K562 (cell line): ENCODE data around the gene PALM3. TPM values are rescaled to one million over a fixed set of nuclear protein-coding genes. Genes with fewer than 3 reads are reported as not detected.
A peak's percentile ranks its signal among the peaks of the same experiment; 100 is the strongest.

Experiments used
- CREB1 ChIP-seq, 2 experiments: sonication (generic) in 1 of 2; formaldehyde crosslinking in 1 of 2; IDR thresholded peaks; 2 replicates each; pipeline versions ENCODE4 v1.6.1 to v1.8.0; 2012 to 2022; ENCODE audit warnings: inconsistent platforms in 1 of 2, mild to moderate bottlenecking in 1 of 2, missing genetic modification reagents in 1 of 2, moderate library complexity in 1 of 2
- DACH1 ChIP-seq: fragments of 450-650 bp; IDR thresholded peaks from 2 replicates; pipeline ENCODE4 v1.6.1; 2018; ENCODE audit not compliant: partially characterized antibody
- ELF2 ChIP-seq: fragments of 250-450 bp; sonication (Bioruptor Pico); IDR thresholded peaks from 2 replicates; pipeline ENCODE4 v1.5.0; 2021; ENCODE audit warnings: mild to moderate bottlenecking
- GTF2A2 ChIP-seq: IDR thresholded peaks from 2 replicates; pipeline ENCODE4 v1.6.1; 2016; ENCODE audit warnings: mild to moderate bottlenecking, missing genetic modification characterization, missing compliant biosample characterization
- PHF8 ChIP-seq: fragments of 200-600 bp; sonication (generic); IDR thresholded peaks from 2 replicates; pipeline ENCODE4 v1.6.1; 2012; ENCODE audit warnings: mixed run types, mild to moderate bottlenecking, inconsistent platforms, low read length, moderate library complexity, borderline replicate concordance
- ZNF124 ChIP-seq: sonication (generic); formaldehyde crosslinking; IDR thresholded peaks from 2 replicates; pipeline ENCODE4 v1.8.1; 2022; ENCODE audit warnings: missing genetic modification reagents
- polyA plus RNA-seq, 8 experiments: library from polyadenylated mRNA; depleted of rRNA in 4 of 8; stranded (reverse) in 5 of 8; unstranded in 3 of 8; fragments of >200 nt; fragmentation: Nextera tagmentation in 2 of 8; fragmentation: Illumina TruSeq in 1 of 8; extraction: Ambion mirVana in 2 of 8; extraction: Trizol in 1 of 8; gene quantifications; 2 replicates each; pipeline versions ENCODE4 v1.2.1 to v1.2.3, GENCODE V29; 2011 to 2014; ENCODE audit warnings: inconsistent platforms in 1 of 8, missing spikeins in 1 of 8
- total RNA-seq, 7 experiments: library from RNA; depleted of rRNA in 6 of 7; stranded (reverse); fragments of >200 nt in 6 of 7; fragmentation: Illumina TruSeq in 2 of 7; extraction: Trizol in 2 of 7; gene quantifications; 2 replicates each; pipeline versions ENCODE4 v1.2.1 to v1.2.3, GENCODE V29; 2011 to 2021; ENCODE audit warnings: low replicate concordance in 1 of 7
- TF ChIP-seq, protein P1 (sequence below): fragments of 250-450 bp; sonication (Bioruptor Pico); IDR thresholded peaks from 2 replicates; pipeline ENCODE4 v1.8.0; 2022; ENCODE audit warnings: inconsistent platforms
- TF ChIP-seq, protein P2 (sequence below): IDR thresholded peaks from 2 replicates; pipeline ENCODE4 v1.6.1; 2012; ENCODE audit warnings: low read depth, low read length, improper control_type of control experiment, borderline replicate concordance
- TF ChIP-seq, protein P3 (sequence below): fragments of 450-650 bp; formaldehyde crosslinking; IDR thresholded peaks from 2 replicates; pipeline ENCODE4 v1.4.0; 2020; ENCODE audit warnings: mild to moderate bottlenecking, moderate library complexity
- TF ChIP-seq, protein P4 (sequence below): fragments of 450-650 bp; IDR thresholded peaks from 2 replicates; pipeline ENCODE4 v1.6.1; 2018; ENCODE audit not compliant: partially characterized antibody
- TF ChIP-seq, protein P5 (sequence below): sonication (generic); formaldehyde crosslinking; IDR thresholded peaks from 2 replicates; pipeline ENCODE4 v1.8.1; 2023; ENCODE audit warnings: mild to moderate bottlenecking, missing genetic modification reagents
- TF ChIP-seq, protein P6 (sequence below): sonication (generic); formaldehyde crosslinking; IDR thresholded peaks from 2 replicates; pipeline ENCODE4 v1.8.0; 2022; ENCODE audit warnings: missing genetic modification reagents, mild to moderate bottlenecking, borderline replicate concordance

PALM3 gene
- total and polyA plus RNA-seq, 9 of the 15 experiments (the other 6 are each of a cell fraction or from before 2014, with no cell fraction given): 0.07 to 9.3 (median 3.3) TPM

DNA sequence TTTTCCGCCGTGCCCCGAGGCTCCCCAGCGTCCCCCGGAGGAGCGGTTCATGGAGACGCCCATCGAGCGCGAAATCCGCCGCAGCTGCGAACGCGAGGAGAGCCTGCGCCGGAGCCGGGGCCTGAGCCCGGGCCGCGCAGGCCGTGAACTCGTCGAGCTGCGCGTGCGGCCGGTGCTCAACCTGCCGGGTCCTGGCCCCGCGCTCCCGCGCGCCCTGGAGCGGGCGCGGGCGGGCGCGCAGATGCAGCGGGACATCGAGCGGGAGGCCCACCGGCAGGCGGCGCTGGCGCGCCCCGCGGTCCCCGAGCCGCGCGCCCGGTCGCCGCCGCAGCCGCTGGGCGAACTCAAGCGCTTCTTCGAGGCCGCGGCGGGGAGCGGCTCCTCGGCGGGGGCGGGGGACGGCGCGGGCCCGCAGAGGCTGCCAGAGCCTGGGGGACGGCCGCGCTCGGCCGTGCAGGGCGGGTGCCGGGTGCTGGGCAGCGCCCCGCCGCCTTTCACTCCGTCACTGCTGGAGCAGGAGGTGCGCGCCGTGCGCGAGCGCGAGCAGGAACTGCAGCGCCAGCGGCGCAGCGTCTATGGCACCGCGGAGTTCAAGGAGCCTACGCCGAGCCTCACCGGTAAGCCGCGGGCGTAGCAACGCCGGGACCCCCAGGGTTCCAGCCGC, 11.5 kb upstream of the PALM3 start (continued):
- TF ChIP-seq, protein P1, sequence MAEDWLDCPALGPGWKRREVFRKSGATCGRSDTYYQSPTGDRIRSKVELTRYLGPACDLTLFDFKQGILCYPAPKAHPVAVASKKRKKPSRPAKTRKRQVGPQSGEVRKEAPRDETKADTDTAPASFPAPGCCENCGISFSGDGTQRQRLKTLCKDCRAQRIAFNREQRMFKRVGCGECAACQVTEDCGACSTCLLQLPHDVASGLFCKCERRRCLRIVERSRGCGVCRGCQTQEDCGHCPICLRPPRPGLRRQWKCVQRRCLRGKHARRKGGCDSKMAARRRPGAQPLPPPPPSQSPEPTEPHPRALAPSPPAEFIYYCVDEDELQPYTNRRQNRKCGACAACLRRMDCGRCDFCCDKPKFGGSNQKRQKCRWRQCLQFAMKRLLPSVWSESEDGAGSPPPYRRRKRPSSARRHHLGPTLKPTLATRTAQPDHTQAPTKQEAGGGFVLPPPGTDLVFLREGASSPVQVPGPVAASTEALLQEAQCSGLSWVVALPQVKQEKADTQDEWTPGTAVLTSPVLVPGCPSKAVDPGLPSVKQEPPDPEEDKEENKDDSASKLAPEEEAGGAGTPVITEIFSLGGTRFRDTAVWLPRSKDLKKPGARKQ (CRISPR knock-in tag): no peak
- TF ChIP-seq, protein P2, sequence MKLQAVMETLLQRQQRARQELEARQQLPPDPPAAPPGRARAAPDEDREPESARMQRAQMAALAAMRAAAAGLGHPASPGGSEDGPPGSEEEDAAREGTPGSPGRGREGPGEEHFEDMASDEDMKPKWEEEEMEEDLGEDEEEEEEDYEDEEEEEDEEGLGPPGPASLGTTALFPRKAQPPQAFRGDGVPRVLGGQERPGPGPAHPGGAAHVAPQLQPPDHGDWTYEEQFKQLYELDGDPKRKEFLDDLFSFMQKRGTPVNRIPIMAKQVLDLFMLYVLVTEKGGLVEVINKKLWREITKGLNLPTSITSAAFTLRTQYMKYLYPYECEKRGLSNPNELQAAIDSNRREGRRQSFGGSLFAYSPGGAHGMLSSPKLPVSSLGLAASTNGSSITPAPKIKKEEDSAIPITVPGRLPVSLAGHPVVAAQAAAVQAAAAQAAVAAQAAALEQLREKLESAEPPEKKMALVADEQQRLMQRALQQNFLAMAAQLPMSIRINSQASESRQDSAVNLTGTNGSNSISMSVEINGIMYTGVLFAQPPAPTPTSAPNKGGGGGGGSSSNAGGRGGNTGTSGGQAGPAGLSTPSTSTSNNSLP: no peak
- no peak for TF ChIP-seq DACH1
- no peak; the same call in 1 of the 2 replicates for TF ChIP-seq CREB1 (IDR thresholded peaks at IDR 0.05)
- TF ChIP-seq CREB1 (CRISPR knock-in tag; IDR thresholded peaks at IDR 0.05): no peak
- no peak for TF ChIP-seq GTF2A2 (tag)
- TF ChIP-seq, protein P3, sequence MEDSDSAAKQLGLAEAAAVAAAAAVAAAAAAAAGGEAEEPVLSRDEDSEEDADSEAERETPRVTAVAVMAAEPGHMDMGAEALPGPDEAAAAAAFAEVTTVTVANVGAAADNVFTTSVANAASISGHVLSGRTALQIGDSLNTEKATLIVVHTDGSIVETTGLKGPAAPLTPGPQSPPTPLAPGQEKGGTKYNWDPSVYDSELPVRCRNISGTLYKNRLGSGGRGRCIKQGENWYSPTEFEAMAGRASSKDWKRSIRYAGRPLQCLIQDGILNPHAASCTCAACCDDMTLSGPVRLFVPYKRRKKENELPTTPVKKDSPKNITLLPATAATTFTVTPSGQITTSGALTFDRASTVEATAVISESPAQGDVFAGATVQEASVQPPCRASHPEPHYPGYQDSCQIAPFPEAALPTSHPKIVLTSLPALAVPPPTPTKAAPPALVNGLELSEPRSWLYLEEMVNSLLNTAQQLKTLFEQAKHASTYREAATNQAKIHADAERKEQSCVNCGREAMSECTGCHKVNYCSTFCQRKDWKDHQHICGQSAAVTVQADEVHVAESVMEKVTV (CRISPR knock-in tag): no peak
- TF ChIP-seq, protein P4, sequence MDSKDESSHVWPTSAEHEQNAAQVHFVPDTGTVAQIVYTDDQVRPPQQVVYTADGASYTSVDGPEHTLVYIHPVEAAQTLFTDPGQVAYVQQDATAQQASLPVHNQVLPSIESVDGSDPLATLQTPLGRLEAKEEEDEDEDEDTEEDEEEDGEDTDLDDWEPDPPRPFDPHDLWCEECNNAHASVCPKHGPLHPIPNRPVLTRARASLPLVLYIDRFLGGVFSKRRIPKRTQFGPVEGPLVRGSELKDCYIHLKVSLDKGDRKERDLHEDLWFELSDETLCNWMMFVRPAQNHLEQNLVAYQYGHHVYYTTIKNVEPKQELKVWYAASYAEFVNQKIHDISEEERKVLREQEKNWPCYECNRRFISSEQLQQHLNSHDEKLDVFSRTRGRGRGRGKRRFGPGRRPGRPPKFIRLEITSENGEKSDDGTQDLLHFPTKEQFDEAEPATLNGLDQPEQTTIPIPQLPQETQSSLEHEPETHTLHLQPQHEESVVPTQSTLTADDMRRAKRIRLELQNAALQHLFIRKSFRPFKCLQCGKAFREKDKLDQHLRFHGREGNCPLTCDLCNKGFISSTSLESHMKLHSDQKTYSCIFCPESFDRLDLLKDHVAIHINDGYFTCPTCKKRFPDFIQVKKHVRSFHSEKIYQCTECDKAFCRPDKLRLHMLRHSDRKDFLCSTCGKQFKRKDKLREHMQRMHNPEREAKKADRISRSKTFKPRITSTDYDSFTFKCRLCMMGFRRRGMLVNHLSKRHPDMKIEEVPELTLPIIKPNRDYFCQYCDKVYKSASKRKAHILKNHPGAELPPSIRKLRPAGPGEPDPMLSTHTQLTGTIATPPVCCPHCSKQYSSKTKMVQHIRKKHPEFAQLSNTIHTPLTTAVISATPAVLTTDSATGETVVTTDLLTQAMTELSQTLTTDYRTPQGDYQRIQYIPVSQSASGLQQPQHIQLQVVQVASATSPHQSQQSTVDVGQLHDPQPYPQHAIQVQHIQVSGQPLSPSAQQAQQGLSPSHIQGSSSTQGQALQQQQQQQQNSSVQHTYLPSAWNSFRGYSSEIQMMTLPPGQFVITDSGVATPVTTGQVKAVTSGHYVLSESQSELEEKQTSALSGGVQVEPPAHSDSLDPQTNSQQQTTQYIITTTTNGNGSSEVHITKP: no peak
- TF ChIP-seq, protein P5, sequence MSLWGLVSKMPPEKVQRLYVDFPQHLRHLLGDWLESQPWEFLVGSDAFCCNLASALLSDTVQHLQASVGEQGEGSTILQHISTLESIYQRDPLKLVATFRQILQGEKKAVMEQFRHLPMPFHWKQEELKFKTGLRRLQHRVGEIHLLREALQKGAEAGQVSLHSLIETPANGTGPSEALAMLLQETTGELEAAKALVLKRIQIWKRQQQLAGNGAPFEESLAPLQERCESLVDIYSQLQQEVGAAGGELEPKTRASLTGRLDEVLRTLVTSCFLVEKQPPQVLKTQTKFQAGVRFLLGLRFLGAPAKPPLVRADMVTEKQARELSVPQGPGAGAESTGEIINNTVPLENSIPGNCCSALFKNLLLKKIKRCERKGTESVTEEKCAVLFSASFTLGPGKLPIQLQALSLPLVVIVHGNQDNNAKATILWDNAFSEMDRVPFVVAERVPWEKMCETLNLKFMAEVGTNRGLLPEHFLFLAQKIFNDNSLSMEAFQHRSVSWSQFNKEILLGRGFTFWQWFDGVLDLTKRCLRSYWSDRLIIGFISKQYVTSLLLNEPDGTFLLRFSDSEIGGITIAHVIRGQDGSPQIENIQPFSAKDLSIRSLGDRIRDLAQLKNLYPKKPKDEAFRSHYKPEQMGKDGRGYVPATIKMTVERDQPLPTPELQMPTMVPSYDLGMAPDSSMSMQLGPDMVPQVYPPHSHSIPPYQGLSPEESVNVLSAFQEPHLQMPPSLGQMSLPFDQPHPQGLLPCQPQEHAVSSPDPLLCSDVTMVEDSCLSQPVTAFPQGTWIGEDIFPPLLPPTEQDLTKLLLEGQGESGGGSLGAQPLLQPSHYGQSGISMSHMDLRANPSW: no peak
- TF ChIP-seq, protein P6, sequence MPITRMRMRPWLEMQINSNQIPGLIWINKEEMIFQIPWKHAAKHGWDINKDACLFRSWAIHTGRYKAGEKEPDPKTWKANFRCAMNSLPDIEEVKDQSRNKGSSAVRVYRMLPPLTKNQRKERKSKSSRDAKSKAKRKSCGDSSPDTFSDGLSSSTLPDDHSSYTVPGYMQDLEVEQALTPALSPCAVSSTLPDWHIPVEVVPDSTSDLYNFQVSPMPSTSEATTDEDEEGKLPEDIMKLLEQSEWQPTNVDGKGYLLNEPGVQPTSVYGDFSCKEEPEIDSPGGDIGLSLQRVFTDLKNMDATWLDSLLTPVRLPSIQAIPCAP (CRISPR knock-in tag): no peak
- TF ChIP-seq ELF2 (CRISPR knock-in tag): peak; percentile 28; the same call in 1 of the 2 replicates
- peak; percentile 52; the same call in 1 of the 2 replicates for TF ChIP-seq PHF8
- no peak for TF ChIP-seq ZNF124 (CRISPR knock-in tag)
